ENCODE results near the gene GUCA2B.

DNA sequence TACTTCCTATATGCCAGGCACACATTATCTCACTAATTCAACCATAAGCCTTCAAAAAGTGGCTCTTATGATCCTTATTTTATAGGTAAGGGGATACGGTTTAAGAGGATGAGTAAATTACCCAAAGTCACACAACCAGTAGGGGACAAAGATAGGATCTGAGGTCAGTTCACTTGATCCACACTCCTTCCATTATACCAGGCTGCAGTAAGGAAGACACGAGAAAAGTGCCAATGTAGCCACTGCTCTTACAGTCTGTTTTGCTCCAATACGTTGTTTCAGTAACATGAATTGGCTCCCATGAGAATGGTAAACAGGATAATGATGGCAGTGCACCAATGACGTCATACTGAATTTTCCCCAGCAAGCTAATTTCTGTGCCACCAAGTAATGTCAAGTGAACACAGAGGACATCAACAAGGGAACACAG lies 26.7 kb downstream of the GUCA2B start:
- TF ChIP-seq, protein P1, sequence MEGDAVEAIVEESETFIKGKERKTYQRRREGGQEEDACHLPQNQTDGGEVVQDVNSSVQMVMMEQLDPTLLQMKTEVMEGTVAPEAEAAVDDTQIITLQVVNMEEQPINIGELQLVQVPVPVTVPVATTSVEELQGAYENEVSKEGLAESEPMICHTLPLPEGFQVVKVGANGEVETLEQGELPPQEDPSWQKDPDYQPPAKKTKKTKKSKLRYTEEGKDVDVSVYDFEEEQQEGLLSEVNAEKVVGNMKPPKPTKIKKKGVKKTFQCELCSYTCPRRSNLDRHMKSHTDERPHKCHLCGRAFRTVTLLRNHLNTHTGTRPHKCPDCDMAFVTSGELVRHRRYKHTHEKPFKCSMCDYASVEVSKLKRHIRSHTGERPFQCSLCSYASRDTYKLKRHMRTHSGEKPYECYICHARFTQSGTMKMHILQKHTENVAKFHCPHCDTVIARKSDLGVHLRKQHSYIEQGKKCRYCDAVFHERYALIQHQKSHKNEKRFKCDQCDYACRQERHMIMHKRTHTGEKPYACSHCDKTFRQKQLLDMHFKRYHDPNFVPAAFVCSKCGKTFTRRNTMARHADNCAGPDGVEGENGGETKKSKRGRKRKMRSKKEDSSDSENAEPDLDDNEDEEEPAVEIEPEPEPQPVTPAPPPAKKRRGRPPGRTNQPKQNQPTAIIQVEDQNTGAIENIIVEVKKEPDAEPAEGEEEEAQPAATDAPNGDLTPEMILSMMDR (IDR thresholded peaks at IDR 0.05; ENCODE audit: insufficient read depth, low read length), result no peak
- no peak for TF ChIP-seq GABPA (IDR thresholded peaks at IDR 0.05; ENCODE audit: low read depth)
- TF ChIP-seq, protein P2, sequence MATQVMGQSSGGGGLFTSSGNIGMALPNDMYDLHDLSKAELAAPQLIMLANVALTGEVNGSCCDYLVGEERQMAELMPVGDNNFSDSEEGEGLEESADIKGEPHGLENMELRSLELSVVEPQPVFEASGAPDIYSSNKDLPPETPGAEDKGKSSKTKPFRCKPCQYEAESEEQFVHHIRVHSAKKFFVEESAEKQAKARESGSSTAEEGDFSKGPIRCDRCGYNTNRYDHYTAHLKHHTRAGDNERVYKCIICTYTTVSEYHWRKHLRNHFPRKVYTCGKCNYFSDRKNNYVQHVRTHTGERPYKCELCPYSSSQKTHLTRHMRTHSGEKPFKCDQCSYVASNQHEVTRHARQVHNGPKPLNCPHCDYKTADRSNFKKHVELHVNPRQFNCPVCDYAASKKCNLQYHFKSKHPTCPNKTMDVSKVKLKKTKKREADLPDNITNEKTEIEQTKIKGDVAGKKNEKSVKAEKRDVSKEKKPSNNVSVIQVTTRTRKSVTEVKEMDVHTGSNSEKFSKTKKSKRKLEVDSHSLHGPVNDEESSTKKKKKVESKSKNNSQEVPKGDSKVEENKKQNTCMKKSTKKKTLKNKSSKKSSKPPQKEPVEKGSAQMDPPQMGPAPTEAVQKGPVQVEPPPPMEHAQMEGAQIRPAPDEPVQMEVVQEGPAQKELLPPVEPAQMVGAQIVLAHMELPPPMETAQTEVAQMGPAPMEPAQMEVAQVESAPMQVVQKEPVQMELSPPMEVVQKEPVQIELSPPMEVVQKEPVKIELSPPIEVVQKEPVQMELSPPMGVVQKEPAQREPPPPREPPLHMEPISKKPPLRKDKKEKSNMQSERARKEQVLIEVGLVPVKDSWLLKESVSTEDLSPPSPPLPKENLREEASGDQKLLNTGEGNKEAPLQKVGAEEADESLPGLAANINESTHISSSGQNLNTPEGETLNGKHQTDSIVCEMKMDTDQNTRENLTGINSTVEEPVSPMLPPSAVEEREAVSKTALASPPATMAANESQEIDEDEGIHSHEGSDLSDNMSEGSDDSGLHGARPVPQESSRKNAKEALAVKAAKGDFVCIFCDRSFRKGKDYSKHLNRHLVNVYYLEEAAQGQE (IDR thresholded peaks at IDR 0.05; ENCODE audit: insufficient replicate concordance, low read depth), result no peak
